HG03378 (cell line): ENCODE data around the gene FRMD4A.
"Not testable (repeated sequence)": the region's sequence is repeated elsewhere in the genome, so short reads cannot be mapped to it uniquely, and the experiment has no call there.

Source experiments
- ATAC-seq: cut with Tn5 transposase; IDR thresholded peaks from one replicate; pipeline ENCODE4 v1.9.1; 2021; ENCODE audit warnings: mild to moderate bottlenecking, moderate library complexity; ENCODE audit not compliant: unreplicated experiment

The FRMD4A gene

DNA sequence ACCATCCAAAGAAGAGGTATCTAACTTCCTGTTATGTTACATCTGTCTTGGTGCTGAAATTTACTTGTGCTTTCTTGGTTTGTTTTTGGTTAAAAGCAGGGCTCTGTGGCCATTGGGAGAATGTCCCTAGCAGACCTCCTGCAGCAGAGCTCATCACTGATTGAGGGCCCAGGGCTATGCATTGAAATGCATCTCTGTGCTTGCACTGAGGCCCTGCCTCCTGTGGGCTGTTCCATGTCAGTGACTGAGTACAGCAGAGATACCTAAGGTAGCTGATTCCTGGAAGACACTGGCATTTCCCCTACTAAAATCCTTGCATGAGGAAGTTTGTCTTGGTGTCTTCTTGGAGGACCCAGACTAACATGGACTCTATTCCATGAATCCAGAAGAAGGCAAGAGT, 213.9 kb downstream of the FRMD4A start:
- ATAC-seq: no peak

DNA sequence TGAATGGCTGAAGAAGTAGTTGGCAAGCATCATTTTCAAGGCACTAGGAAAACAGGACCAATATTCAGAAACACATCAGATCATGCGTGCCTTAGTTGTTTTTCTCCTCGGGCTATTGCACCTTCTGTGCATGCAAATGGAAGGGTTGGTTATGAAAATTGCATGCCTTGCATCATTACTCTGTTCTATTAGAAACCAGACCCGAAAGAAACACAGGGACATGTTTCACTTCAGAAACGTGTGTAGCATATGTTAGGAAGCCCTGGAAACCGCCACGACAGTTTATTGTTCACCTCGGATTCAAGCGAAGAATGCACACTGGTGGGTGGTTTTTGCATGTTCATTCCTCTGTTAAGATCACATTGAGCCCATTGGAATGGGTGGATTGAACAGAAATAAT, 214.7 kb downstream of the FRMD4A start:
- no peak for ATAC-seq

DNA sequence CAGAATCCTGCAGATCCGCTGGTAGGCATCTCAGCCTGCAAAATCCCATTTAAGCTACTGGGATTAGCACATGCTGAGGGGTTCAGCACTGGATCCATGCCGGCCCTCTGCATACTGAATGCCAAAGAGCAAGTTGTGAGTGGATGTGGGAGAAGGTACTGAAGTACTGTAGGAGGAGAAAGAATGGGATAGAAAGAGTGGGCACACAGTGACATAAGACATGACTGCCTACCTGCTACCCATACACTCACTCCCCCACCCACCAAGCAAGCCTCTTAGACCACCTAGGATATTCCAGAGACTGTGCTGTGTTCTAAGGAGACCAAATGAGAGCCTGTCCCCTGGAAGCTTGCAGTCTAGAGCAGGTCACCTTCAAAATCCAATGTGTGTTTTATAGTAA, 215.9 kb downstream of the FRMD4A start:
- ATAC-seq: no peak

GRCh38 chr10:14112056-14112455, 218.7 kb downstream of the FRMD4A start:
- no peak for ATAC-seq

GRCh38 chr10:14111208-14111607, 219.5 kb downstream of the FRMD4A start:
- ATAC-seq: no peak

GRCh38 chr10:14106828-14107227, 223.9 kb downstream of the FRMD4A start:
- ATAC-seq: no peak

DNA sequence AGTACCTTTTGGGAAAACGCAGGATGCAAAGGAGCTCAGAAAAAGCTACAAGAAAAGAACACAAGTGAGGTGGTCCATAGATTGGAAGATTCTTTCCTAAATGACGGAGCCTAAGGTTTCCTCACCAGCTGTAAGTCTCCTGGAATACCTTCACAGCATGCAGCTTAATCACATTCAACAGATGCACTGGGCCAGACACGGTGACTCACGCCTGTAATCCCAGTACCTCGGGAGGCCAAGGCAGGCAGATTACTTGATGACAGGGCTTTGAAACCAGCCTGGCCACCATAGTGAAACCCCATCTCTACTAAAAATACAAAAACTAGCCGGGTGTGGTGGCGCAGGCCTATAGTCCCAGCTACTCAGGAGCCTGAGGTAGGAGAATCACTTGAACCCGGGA, 228.7 kb downstream of the FRMD4A start:
- ATAC-seq: no peak

GRCh38 chr10:14099885-14100284, 230.8 kb downstream of the FRMD4A start:
- no peak for ATAC-seq

- no peak for ATAC-seq
Observed at GRCh38 chr10:14093730-14094484, 236.8 kb downstream of the FRMD4A start.

GRCh38 chr10:14092799-14093198, 237.9 kb downstream of the FRMD4A start:
- no peak for ATAC-seq

DNA sequence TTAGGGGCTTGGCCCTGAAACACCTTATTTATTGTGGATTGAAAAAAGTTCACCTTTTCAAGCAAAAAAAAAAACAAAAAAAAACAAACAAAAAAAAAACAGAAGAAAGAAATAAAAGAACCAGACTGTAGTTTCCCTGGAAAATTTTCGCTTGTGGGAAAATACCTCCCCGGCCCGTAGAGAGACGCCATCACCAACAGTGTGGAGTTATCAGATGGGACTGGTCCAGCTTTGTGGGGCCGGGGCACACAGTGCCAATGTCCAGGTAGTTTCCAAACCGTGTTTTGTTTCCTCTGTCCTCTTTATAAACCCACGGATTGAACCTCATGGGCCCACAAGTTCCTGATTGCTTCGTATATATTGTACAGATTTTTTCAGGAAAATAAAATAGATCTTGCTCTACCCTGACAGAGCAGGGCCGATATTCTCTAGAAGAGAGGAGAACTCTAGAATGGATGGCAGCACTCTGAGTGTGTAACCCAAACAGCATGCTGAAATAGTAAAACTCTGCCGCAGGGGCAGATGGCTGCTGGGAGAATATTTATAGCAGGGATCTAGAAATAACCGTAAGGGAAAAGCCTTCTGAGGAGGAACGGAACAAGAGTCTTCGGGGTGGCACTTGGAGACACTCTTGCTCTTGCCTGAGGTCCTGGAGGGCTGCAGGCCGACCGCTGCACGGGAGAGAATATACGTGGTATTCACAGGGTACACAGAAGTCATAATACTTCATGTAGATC, 241.0 kb downstream of the FRMD4A start:
- ATAC-seq: no peak

- ATAC-seq: no peak
Observed at GRCh38 chr10:14087566-14087965, 243.2 kb downstream of the FRMD4A start.

DNA sequence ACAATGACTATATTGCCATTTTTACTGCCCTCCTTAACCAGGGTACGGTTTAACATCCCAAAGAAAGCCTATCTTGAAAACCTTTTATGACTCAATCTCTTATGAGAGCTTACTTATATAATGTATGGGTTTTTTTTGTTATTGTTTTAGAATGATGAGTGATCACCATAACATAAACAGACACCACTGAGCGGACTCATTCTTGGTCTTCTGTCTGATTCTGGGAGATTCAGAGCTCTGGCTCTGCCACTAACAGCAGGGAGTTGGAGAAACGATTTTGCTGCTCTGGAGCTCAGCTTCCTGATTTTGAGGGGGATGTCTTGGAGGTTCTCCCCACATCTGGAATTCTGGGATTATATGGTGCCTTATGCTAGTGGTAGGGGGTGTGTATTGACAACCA, 244.1 kb downstream of the FRMD4A start:
- ATAC-seq: no peak

DNA sequence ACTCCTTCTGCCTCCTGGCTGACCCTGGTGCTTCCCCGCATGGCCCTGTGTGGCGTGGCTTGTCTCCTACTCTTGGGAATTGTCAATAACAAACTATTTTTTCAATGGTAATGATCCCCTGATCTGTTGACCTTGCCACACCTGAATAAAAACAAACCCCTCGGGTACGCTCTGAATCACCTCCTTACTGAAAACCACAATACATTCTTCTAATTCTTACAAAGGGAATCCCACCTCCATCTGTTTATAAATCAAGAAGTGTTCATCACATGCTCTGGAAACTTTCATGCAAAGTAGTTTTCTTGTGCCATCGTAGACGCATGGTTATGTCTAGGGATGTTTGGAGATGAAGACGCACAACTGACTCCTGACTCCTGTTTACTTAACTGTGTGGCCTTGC, 245.8 kb downstream of the FRMD4A start:
- no peak for ATAC-seq

GRCh38 chr10:14080795-14081194, 249.9 kb downstream of the FRMD4A start:
- ATAC-seq: no peak

DNA sequence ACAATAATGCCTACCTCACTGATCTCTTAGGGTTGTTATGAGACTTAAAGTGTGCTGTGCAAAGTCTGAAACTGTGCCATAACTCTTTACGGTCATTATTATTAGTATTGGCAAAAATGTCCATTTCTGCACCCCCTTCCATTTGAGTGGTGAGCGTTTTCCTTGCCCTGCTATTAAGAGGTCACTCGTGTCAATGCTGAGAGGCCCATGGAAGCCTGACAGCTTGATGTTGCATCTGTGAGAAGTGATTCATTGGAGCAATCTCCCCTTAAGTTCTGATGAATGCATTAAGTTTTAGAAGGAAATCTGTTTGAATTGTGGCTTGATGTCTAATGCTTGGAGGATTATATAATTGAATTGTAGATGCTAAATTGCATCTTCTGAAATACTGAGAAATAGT, 253.3 kb downstream of the FRMD4A start:
- ATAC-seq: no peak

GRCh38 chr10:14074062-14074884, 256.5 kb downstream of the FRMD4A start:
- no peak for ATAC-seq

GRCh38 chr10:14072541-14072940, 258.2 kb downstream of the FRMD4A start:
- ATAC-seq: no peak

- no peak for ATAC-seq
Observed at GRCh38 chr10:14071956-14072355, 258.8 kb downstream of the FRMD4A start.

GRCh38 chr10:14068601-14069250, 262.0 kb downstream of the FRMD4A start:
- ATAC-seq: no peak

- ATAC-seq: not testable (repeated sequence)
Observed at GRCh38 chr10:14067638-14068037, 263.1 kb downstream of the FRMD4A start.
